ENCODE results near the gene TET3.

Gene TET3

DNA sequence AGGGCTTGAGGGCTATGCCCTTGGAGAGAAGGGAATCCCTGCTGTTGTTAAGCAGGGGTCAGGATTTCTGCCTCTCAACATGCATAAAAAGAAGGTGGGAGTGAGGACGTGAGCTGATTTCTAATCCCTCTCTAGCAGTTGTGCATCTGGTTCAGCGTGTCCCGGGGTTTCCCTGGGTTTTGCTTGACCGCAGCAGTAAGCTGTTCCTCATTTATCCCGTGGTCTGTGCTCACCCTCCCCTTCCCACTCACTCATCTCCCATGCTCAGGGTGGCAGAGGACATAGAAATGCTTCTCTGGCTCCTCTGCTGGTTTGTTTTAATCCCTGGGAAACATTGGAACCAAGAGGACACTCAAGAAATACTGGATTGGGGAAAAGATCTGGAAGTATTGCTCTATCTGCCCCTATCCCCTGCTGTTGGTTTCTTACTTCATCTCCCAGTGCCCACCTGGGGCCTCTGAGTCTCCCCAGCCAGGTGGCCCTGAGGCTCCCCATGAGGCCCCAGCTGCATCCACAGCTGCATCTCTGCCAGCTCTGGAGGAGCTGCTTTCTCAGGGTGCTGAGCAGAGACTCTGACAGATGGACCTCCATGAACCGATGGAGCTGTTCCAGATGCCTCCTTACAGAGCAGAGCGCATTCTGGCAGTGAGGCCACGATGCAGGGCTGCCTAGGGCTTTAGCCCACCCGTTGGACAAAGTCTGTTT, 36.1 kb downstream of the TET3 start:
- peak overlapping the region; percentile 47; the same call in 1 of the 2 replicates for H3K9ac ChIP-seq (ENCODE audit: low read length)
- H3K27me3 ChIP-seq (ENCODE audit: low read depth, low read length): no peaks in the 10 kb centered on the region
- H3K9me3 ChIP-seq (ENCODE audit: insufficient read depth, low read length): no peaks in the 10 kb centered on the region
- peak overlapping the region; percentile 47 for H3K4me3 ChIP-seq (ENCODE audit: low read length)
- H3K79me2 ChIP-seq (ENCODE audit: low read length): peaks cover 99% of the 10 kb centered on the region
- H3K27ac ChIP-seq (ENCODE audit: low read length): peak overlapping the region; percentile 58
- peaks cover 9% of the 10 kb centered on the region for H3K36me3 ChIP-seq (replicated peaks; ENCODE audit: low read depth, low read length)
- H2AFZ ChIP-seq (ENCODE audit: low read depth, low read length): no peak overlapping the region
- peaks cover 69% of the 10 kb centered on the region for H4K20me1 ChIP-seq (ENCODE audit: insufficient read depth, low read length)
- TF ChIP-seq, protein P1, sequence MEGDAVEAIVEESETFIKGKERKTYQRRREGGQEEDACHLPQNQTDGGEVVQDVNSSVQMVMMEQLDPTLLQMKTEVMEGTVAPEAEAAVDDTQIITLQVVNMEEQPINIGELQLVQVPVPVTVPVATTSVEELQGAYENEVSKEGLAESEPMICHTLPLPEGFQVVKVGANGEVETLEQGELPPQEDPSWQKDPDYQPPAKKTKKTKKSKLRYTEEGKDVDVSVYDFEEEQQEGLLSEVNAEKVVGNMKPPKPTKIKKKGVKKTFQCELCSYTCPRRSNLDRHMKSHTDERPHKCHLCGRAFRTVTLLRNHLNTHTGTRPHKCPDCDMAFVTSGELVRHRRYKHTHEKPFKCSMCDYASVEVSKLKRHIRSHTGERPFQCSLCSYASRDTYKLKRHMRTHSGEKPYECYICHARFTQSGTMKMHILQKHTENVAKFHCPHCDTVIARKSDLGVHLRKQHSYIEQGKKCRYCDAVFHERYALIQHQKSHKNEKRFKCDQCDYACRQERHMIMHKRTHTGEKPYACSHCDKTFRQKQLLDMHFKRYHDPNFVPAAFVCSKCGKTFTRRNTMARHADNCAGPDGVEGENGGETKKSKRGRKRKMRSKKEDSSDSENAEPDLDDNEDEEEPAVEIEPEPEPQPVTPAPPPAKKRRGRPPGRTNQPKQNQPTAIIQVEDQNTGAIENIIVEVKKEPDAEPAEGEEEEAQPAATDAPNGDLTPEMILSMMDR (IDR thresholded peaks at IDR 0.05; ENCODE audit: low read depth, low read length): no peak
- TF ChIP-seq EZH2phosphoT487 (IDR thresholded peaks at IDR 0.05; ENCODE audit: low read depth): no peak
- H3K4me2 ChIP-seq (ENCODE audit: low read length): peak overlapping the region; percentile 70
- H3K4me1 ChIP-seq (ENCODE audit: low read length): peaks cover 75% of the 10 kb centered on the region

DNA sequence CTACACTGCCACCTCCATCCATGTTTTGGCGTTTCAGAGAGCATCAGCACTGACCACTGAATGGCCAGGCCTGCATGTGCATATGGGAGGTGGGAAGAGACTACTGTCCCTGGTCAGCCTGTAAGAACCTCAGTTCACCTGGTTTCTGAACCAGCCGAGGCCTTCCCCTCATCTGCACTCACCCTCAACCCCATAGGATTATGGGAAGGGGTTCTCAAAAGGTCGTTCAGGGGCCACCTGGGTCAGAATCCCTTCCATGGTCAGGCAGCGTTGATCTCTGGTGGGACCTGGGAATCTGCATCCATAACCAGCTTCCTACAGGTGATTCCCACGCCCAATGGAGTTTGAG, 36.7 kb downstream of the TET3 start:
- Histone ChIP-seq H3K9me3 (ENCODE audit: insufficient read depth, low read length) (no peaks in the 10 kb centered on the region), H3K36me3 (replicated peaks; ENCODE audit: low read depth, low read length) (peaks cover 9% of the 10 kb centered on the region), H3K4me1 (ENCODE audit: low read length) (peaks cover 76% of the 10 kb centered on the region), H3K27ac (ENCODE audit: low read length) (peak overlapping the region; percentile 58), H3K79me2 (ENCODE audit: low read length) (peaks cover 99% of the 10 kb centered on the region), H3K9ac (ENCODE audit: low read length) (no peak overlapping the region; the same call in 1 of the 2 replicates), H3K4me3 (ENCODE audit: low read length) (no peak overlapping the region), H2AFZ (ENCODE audit: low read depth, low read length) (no peak overlapping the region), H3K4me2 (ENCODE audit: low read length) (peak overlapping the region; percentile 70), H4K20me1 (ENCODE audit: insufficient read depth, low read length) (peaks cover 69% of the 10 kb centered on the region), H3K27me3 (ENCODE audit: low read depth, low read length) (no peaks in the 10 kb centered on the region)
- TF ChIP-seq, protein P1 (IDR thresholded peaks at IDR 0.05; ENCODE audit: low read depth, low read length): no peak
- TF ChIP-seq EZH2phosphoT487 (IDR thresholded peaks at IDR 0.05; ENCODE audit: low read depth): no peak

DNA sequence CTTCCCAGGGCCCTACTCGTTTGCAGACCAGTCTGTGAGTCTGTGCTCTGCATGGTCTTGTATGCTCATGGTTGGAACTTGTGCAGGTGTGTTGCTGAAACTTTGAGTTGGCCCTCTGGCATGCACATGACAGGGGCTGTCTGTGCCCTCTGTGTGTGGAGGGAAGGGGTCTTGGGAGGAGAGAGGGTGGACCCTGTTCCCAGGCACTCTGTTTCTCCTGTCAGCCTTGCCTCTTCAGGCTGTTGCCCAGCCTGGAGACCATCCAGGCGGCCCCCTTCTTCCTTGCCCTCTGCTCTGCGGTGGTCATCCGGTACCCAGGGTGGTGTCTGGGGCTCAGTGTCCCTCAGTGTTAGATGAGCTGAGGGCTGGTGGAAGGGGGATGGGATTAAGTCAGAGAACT, 39.5 kb downstream of the TET3 start:
- Histone ChIP-seq H3K36me3 (replicated peaks; ENCODE audit: low read depth, low read length) (peaks cover 14% of the 10 kb centered on the region), H3K79me2 (ENCODE audit: low read length) (peaks cover 99% of the 10 kb centered on the region), H3K4me2 (ENCODE audit: low read length) (no peak overlapping the region; the same call in 1 of the 2 replicates), H3K27me3 (ENCODE audit: low read depth, low read length) (no peaks in the 10 kb centered on the region), H3K27ac (ENCODE audit: low read length) (0 out of 2 replicates have a peak overlapping the region, but pooled peaks have one; percentile 8), H2AFZ (ENCODE audit: low read depth, low read length) (no peak overlapping the region), H3K9ac (ENCODE audit: low read length) (no peak overlapping the region), H3K4me3 (ENCODE audit: low read length) (no peak overlapping the region), H3K9me3 (ENCODE audit: insufficient read depth, low read length) (no peaks in the 10 kb centered on the region), H3K4me1 (ENCODE audit: low read length) (peaks cover 74% of the 10 kb centered on the region), H4K20me1 (ENCODE audit: insufficient read depth, low read length) (peaks cover 67% of the 10 kb centered on the region)
- TF ChIP-seq EZH2phosphoT487 (IDR thresholded peaks at IDR 0.05; ENCODE audit: low read depth): no peak
- TF ChIP-seq, protein P1 (IDR thresholded peaks at IDR 0.05; ENCODE audit: low read depth, low read length): no peak

DNA sequence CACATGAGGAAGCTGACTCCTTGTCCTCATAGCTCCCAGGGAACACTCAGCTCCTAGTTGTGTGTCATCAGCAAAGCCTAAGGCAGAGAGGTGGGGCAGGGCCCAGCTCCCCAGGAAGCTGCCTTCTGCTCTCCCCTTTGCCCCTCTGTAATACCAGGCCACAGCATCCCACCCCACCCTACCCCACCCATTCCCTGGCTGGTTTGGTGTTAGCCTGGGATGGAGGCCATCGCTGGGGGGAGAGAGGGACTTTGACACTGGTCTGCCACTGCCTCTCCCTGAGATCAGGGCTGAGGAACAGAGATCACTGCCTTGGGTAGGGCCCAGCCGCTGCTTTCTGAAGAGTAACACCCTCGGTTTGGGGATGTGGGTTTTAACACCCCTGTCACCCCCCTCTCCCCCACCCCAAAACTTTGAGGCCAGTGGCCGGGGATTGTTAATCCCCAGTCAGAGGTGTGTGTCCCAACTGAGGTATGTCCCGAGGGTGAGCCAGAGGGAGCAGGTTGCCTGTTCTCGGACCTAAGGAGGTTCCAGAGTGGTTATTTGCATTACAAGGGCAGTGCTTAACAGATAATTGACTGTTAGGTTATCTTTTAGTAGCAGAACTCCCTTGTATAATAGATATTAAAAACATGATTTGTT, 41.4 kb downstream of the TET3 start:
- peaks cover 64% of the 10 kb centered on the region for H4K20me1 ChIP-seq (ENCODE audit: insufficient read depth, low read length)
- H3K27me3 ChIP-seq (ENCODE audit: low read depth, low read length): no peaks in the 10 kb centered on the region
- H3K4me1 ChIP-seq (ENCODE audit: low read length): peaks cover 74% of the 10 kb centered on the region
- H3K4me3 ChIP-seq (ENCODE audit: low read length): peak overlapping the region; percentile 58
- TF ChIP-seq EZH2phosphoT487 (IDR thresholded peaks at IDR 0.05; ENCODE audit: low read depth): no peak
- TF ChIP-seq, protein P1 (IDR thresholded peaks at IDR 0.05; ENCODE audit: low read depth, low read length): no peak
- peak overlapping the region; percentile 73 for H3K4me2 ChIP-seq (ENCODE audit: low read length)
- H3K27ac ChIP-seq (ENCODE audit: low read length): peak overlapping the region; percentile 74
- H3K9me3 ChIP-seq (ENCODE audit: insufficient read depth, low read length): no peaks in the 10 kb centered on the region
- peaks cover 12% of the 10 kb centered on the region for H3K36me3 ChIP-seq (replicated peaks; ENCODE audit: low read depth, low read length)
- peaks cover 99% of the 10 kb centered on the region for H3K79me2 ChIP-seq (ENCODE audit: low read length)
- peak overlapping the region; percentile 42; the same call in 1 of the 2 replicates for H3K9ac ChIP-seq (ENCODE audit: low read length)
- no peak overlapping the region for H2AFZ ChIP-seq (ENCODE audit: low read depth, low read length)

All from OCI-LY3 (cell line).